Nucleus accumbens (tissue), 56 donors: ENCODE data around the gene CTCFL.

ENCODE experiments used
- DNase-seq, 56 donors: peaks; one replicate each; lab custom pipeline; 2025; lab: John Stamatoyannopoulos, UW

The CTCFL gene

GRCh38 chr20:57524511-57525176 is at the start of gene CTCFL:
TSS of gene CTCFL (minus strand) at chr20:57525140. CDS start at chr20:57524205, 935 bp downstream.
- no peak for DNase-seq

- no peak for DNase-seq
Measured at GRCh38 chr20:57573894-57574293, 49.0 kb upstream of the CTCFL start.

- DNase-seq, result no peak
Measured at GRCh38 chr20:57573242-57573641, 48.3 kb upstream of the CTCFL start.

GRCh38 chr20:57571782-57572416 is 47.0 kb upstream of the CTCFL start:
- DNase-seq, result no peak

- DNase-seq, result no peak
Measured at GRCh38 chr20:57570920-57571319, 46.0 kb upstream of the CTCFL start.

- peak in 1 of 56 donors; percentile 4 for DNase-seq
Measured at GRCh38 chr20:57570145-57570850, 45.4 kb upstream of the CTCFL start.

GRCh38 chr20:57568960-57569359 is 44.0 kb upstream of the CTCFL start:
- no peak for DNase-seq

GRCh38 chr20:57568088-57568896 is 43.4 kb upstream of the CTCFL start:
- DNase-seq, result no peak

GRCh38 chr20:57567471-57568079 is 42.6 kb upstream of the CTCFL start:
- no peak for DNase-seq

- DNase-seq, result no peak
Measured at GRCh38 chr20:57566803-57567459, 42.0 kb upstream of the CTCFL start.

GRCh38 chr20:57566399-57566798 is 41.5 kb upstream of the CTCFL start:
- no peak for DNase-seq

GRCh38 chr20:57564951-57565642 is 40.2 kb upstream of the CTCFL start:
- no peak for DNase-seq

- no peak for DNase-seq
Measured at GRCh38 chr20:57564180-57564802, 39.4 kb upstream of the CTCFL start.

GRCh38 chr20:57563522-57563921 is 38.6 kb upstream of the CTCFL start:
- no peak for DNase-seq

GRCh38 chr20:57562541-57563465 is 37.9 kb upstream of the CTCFL start:
- no peak for DNase-seq

GRCh38 chr20:57561356-57562279 is 36.7 kb upstream of the CTCFL start:
- no peak for DNase-seq
